Activated effector memory CD4-positive, alpha-beta T cell treated with Interleukin-2 at 50 U/mL for 16 hours (primary cell): Measurements from ENCODE around the gene TRIO.

Experiments used
- DNase-seq: peaks from one replicate; pipeline ENCODE4 v3.0.0-alpha.2; 2020

The TRIO gene

DNA sequence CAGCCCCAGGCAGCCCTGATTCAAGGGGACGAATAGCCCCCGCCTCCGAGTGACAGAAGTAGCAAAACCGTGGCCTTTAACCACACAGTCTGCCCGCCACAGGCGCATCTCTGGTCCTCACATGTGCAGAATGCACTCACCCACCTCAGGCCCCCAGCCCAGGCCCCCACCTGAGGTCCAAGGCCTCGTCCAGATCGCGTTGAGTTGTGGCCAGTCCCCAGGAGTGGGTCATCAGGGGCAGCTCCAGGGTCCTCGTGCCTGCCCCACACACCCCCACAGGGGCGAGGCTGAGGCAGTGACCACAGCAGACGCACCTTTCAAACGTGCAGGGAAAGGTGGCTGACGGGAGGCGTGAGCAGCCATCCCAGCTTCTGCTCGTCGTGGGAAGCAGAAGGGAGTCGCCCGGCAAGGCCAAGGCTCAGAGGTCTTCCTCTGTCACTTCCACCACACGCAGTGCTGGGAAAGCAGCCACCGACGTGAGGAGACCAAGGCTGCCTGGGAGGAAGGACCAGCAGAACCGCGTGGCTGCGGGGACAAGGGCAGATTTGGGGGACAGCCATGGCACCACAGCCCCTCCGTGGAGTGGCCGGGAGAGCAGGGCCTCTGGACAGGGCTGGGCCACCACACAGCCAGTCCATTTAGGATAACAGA lies 360.7 kb downstream of the TRIO start:
- DNase-seq, result no peak

DNA sequence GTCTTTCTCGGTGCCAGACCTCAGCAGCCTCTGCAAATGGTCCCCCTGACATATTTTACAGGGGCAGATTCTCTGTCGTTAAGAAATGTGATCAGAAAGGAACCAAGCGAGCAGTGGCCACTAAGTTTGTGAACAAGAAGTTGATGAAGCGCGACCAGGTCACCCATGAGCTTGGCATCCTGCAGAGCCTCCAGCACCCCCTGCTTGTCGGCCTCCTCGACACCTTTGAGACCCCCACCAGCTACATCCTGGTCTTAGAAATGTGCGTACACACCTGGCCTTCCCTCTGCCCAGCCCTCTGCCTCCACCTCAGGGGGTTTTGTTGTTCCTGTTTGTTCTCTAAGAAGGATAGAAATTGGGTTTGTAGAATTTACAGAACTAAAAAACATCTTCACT lies 361.2 kb downstream of the TRIO start:
- no peak for DNase-seq

DNA sequence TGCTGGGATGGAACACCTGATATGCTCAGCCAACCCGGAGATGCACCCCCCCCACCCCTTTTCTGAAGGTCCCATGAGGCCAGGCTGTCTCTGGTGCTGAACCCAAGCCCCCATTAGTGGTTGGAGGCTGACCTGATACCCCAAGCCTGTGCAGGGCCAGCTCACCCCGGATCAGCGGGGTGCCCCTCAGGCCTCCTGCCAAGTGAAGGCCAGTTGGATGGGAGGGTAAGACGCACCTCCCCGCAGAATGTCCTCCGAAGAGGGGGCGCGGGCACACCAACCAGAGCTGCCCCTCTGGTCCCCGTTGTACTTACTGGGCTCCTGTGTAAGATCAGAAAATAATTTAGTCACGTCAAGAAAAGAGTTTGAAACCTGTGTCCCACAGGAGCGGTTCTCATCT lies 361.7 kb downstream of the TRIO start:
- no peak for DNase-seq

DNA sequence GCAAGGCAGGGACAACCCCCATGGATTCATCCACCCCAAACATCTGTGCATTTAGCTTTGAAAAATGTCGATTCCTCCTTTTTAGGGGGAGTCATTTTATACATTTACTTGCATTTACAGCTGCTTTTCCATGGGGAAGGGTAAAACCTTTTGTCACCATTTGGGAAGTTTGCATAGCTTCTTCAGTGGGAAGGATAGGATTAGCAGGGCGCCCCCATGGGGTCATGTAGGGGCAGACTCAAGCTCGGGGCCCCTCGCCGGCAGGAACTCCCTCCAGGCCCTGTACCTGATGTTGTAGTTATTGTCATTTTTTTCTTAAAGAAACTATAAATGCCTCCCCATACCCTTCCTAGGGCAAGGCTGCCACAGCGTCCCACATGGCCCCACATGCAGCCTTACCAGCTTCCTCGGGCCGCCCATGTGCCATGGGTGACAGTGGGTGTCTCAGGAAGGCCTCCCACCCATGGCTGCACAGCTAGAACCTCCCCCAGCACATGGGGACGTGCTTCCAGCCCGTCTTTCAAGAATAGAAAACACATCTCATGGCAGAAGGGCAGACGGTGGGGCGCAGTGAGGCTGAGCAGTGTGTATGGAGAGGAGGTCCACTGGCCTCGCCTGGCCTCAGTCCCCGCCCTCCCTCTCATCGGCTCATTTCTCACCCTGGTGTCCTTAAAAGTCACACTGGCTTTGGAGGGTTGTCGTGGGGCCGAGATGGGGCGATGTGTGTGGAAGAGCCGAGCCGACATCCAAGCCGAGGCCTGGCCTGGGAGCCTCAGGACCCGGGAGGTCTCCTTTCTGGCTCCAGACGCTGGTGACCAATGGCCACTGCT lies 362.4 kb downstream of the TRIO start:
- DNase-seq, result no peak

DNA sequence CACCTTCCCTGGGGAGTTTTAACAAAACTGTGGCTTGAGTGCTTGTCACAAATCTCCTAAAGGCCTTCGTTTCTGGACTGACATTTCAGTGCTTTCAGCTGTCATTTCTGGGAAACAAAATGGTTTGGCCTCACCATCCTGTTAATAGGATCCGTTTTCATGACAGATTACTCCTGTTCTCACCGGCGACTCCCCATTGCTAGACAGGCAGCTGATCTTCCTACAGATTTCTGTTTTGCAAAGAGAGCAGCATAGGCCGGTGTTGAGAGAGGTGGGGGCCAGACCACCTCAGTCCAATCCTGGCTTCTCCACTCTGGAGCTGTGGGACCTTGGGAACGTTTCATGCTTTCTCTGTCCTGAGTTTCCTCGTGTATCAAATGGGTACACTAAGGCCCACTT lies 363.0 kb downstream of the TRIO start:
- no peak for DNase-seq

DNA sequence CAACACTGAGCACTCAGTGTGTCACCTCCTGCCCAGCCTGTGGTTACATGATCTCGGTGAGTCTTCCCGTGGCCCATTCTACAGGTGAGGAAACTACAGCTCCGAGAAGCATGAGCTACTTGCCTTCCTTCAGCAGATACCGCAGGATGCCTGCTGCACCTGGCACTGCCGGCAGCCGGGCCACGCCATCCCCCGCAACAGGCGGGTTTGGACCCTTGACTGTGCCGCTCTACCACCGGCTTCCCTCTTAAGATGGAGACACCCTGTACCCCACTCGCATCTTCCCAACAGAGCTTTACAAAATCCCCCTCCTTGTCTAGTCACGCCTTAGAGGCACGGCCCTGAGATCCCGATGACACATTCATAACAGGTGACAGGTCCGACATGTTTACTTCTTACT lies 363.5 kb downstream of the TRIO start:
- DNase-seq, result no peak

DNA sequence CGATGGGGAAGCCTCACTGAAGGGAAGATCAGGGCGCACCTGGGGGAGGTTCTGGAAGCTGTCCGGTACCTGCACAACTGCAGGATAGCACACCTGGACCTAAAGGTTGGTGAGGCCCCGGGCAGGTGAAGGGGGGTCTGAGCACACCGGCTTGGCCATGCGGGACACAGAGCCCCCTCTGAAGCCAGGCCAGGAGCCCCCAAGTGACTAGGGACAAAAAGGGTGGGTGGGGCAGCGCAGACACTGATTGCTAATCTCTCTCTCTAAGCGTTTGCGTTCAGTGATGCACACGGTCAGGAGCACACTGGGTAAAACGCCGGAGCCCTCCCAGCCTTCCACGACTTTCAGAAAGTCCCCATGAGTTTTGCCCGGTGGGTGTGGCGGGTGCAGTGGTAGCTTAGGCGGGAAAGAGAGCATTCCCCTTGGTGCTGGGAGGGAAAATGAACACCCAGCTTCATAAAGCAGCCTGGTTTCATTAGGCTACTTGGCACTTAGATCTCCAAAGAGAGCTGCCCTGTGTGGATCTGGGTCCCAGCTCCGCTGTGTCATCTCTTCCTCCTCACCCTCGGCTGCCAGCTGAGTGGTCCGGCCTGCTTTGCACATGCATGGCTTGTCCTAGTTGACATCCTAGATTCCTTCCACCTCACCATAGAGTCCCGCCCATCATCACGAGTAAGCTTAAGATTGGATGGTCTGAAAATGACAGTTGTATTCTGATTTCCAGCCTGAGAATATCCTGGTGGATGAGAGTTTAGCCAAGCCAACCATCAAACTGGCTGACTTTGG lies 364.2 kb downstream of the TRIO start:
- DNase-seq, result no peak

DNA sequence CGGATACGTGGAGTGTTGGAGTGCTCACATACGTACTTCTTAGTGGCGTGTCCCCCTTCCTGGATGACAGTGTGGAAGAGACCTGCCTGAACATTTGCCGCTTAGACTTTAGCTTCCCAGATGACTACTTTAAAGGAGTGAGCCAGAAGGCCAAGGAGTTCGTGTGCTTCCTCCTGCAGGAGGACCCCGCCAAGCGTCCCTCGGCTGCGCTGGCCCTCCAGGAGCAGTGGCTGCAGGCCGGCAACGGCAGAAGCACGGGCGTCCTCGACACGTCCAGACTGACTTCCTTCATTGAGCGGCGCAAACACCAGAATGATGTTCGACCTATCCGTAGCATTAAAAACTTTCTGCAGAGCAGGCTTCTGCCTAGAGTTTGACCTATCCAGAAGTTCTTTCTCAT lies 364.9 kb downstream of the TRIO start:
- DNase-seq, result no peak

DNA sequence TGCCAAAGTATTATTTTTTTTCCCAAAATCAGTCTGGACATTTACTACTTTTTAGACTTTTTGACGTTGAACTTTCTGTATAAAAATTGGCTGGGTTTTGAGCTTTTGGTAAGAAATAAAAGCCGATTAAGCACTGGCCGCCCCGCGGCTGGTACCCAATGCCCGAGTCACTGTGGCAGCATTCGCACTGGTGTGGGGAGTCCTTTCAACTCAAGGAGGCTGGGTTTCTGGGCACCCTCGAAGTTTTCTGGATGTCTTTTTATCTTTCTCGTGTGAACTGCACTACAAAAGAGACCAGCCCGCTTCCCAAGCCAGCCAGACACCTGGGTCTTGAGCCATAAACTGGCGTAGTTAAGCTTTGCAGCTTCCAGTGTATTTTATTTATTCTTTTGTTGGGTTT lies 366.4 kb downstream of the TRIO start:
- no peak for DNase-seq

DNA sequence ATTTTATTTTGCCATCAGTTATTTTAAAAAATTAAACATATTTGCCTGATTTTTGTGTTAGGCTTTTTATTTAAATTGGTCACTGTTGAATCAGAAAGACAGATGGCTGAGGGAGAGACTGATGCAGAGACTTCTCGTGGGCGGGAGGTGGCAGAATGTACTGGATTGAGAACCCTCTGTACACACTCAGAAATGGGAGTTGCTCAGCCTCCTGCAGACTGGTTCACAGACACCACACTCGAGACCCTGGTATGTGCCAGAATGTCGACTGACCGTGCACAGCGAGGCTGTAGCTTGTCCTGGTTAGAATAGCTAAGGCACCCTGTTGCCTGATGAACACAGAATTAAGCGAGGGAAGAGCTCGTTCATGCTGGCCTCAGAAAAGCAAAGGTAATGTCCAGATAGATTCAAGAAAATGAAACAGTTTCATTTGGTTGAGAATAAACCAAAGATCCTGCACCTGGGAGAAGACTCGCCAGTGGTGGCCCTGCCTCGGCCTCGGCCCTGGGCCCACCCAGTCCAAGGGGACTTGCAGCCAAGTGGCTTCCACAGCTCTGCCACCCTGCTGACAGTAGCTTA lies 367.1 kb downstream of the TRIO start:
- no peak for DNase-seq

DNA sequence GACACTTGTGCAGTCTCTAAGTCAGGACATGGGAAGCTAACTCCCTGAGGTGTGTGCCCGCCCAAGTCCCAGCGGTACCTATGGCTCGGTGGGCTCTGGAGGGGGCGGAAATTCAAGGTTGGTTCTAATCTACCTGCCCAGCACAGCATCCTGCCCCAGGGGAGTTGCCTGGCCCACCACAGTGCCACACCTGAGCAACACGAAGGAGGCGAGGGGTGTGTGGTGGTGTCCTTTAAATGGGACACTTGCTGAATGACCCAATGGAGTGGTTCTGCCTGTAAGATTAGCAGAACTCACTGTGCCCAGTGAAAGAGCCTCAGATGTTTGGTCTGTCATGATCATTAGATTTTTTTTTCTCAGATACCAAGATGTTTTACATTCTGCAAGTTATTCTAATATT lies 367.7 kb downstream of the TRIO start:
- no peak for DNase-seq

DNA sequence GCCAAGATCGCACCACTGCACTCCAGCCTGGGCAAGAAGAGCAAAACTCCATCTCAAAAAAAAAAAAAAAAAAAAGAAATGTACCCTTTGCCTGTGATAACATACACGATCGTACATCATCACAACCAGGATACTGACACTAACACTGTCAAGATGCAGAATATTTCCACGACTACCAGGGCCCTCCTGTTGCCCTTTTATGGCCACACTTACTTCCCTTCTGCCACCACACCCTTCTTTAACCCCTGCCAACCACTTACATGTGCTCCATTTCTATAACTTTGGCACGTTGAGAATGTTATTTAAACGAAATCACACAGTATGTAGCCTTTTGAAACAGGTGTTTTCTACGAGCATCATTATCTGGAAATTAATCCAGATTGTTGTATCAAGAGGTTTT lies 369.4 kb downstream of the TRIO start:
- DNase-seq, result no peak

DNA sequence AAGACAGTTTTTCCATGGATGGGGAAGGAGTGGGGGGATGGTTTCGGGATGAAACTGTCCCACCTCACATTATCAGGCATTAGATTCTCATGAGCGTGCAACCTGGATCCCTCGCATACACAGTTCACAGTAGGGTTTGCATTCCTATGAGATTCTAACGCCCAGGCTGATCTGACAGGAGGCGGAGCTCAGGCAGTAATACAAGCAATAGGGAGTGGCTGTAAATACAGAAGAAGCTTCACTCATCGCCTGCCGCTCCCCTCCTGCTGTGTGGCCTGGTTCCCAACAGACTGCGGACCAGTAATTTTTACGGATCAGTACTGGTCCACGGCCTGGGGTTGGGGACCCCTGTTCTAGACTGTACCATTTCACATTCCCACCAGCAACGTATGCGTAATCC lies 370.1 kb downstream of the TRIO start:
- DNase-seq, result no peak

DNA sequence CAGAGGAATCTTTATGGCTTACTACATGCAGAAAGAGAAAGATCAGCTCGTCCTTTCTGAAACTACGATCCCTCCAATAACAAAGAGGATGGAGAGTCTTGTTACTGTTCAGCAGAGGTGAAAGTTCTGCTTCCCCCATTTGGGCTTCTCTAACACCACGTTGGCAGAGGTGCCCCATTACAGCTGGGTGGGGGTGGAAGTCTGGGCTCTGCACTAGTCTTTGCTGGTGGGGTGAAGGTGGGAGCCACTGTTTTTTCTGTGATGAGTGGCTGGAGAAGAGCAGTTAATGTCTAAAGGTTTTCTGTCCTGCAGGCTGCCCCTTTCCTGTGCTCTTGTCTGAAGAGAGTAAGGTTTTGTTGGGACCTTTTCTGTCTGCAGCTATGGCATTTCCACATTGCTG lies 373.8 kb downstream of the TRIO start:
- no peak for DNase-seq

DNA sequence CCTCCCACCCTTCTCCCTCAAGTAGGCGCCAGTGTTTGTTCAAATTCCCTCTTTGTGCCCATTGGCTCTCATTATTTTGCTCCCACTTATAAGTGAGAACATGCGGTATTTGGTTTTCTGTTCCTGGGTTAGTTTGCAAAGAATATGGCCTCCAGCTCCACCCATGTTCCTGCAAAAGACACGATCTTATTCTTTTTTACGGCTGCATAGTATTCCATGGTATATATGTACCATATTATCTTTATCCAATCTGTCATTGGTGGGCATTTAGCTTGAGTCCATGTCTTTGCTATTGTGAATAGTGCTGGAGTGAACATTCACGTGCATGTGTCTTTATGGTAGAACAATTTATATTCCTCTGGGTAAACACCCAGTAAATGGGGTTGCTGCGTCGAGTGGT lies 375.5 kb downstream of the TRIO start:
- no peak for DNase-seq

DNA sequence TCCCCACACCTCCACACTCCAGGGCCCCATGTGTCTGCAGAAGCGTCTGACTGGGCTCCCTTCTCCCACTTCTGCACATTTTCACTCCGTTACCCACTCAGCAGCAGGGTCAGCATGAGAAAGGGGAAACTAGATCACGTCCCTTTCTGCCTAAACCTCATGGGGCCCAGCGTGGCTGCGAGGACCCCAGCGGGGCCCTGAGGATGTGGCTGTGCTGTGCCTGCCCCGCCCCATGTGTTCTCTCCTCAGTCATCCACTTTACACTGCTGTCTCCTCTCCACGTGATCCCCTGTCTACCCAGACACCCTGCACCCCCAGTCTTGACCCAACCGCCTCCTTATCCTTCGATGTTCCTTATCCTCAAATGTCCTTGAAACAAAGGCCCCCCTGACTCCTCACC lies 378.6 kb downstream of the TRIO start:
- no peak for DNase-seq

DNA sequence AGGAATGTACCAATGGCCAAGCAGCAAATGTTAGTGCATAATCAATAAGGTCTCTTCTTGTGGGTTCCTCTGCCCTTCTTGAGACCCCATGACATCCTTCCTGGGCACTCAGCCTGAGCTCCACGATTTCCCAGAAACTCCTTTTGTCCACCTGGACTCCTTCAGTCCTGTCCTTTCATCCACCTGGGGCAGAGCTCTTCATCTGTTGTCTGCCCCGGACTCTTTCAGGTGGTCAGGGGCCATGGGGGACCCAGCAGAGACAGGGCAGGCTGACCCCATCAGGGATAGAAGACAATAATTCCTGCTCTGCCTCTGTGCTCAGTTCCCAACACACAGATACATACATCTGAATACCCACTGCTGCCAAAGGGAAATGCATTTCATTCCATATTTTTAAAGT lies 379.6 kb downstream of the TRIO start:
- DNase-seq, result no peak

DNA sequence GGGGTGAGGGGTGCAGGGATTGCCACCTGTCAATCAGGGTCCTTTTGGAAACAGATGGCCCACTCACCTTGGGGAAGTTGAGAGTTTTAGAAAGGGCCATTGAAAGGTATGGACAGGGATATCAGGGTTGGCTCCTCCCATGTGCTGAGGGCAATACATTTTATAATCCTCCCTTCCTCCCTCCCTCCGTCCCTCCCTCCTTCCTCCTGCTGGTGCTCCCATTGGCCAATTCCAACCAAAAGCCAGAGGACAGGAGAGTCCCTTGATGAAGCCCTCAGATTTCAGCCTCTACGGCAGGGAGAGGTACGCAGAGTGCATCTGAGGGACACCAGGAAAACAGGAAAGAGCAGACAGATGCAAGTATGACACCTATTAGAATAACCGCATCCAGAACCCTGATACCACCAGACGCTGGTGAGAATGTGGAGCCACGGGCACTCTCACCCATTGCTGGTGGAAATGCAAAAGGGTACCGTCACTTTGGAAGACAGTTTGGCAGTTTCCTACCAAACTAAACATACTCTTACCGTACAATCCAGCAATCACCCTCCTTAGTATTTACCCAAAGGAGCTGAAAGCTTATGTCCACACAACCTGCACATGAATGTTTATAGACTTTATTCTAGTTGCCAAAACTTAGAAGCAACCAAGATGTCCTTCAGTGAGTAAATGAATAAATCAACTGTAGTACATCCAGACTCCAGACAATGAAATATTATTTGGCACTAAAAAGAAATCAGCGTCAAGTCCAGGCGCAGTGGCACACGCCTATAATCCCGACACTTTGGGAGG lies 380.3 kb downstream of the TRIO start:
- DNase-seq, result no peak

DNA sequence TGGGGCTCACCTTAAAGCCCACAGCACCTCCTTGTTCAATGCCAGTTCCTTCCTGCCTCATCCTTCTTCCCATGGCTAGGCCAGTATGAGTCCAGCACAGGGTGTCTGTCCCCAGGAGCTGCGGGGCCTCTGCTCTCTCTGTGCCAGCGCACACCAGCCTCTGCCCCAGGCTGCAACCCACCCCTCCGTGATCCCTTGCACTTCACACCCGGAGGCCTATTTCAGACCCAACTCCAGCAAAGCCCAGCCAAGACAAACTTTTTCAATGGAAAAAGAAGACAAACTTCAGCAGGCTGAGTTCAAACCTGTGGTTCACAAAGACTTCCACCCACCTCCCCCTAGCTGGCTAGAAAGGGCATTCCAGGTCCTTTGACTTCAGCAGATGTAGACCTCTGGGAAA lies 382.3 kb downstream of the TRIO start:
- no peak for DNase-seq

DNA sequence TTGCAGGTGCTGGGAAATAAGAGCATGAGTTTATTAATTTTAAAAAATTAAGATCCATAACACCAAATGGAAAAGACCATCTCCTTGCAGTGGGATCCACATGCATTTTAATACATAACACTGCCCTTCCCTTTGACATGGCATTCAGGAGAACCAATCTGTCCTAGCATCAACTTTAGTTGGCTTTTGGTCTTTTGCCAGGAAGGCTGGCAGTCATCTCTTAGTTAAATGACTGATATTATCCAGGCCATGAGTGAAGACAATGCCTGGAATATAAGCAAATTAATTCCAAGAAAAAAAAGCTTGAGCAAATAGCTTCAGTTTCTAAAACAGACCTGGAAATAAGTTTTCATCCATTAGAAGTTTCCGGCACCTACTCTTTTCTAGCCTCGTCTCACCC lies 383.4 kb downstream of the TRIO start:
- DNase-seq, result no peak

DNA sequence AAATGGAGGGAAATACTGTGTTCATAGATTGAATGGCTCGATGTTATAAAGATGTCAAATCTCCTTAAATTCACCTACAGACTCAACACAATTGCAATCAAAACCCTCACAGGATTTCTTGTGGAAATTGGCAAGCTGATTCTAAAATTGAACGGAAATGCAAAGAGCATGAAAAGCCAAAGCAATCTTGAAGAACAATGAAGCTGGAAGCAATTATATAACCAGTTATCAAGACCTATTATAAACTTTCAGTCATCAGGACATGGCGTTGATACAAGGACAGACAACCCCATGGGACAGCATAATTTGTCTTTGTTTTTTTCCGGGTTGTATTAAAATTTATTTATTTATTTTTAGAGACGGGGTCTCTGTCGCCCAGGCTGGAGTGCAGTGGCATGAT lies 385.0 kb downstream of the TRIO start:
- DNase-seq, result no peak

DNA sequence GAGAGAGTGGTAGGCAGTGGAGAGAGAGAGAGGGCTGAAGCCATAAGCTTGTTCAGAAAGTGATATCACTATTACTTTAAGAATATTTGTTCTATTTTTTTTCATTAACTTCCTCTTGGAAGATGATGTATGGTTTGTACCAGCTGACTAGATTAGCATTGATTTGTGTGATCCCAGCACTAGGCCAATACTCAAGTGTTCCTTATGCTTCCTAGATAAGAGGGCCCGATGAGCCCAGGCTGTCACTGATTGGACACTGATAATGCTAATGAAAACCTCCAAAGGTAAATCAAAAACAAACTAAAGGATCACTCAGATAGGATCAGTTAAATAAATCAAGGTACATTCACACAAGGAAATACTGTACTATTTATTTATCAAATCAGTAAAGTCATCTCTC lies 385.8 kb downstream of the TRIO start:
- no peak for DNase-seq

DNA sequence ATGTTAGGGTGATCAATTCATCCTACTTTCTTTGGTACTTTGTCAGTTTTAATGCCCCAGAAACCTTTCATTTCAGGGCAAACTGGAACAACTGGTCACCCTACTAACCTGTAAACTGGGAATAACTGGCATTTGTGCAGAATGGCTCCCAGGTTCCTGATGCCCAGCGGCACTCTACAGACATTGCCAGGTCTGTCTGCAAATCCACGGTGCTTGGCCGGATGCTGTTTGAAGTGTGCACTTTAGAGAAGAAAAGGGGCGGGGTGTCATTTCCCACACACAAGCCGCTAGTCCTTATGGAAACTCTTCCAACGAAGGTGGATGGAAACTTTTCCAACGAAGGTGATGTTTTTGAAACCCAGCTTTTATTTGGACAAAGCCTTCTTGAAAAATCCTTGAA lies 388.5 kb downstream of the TRIO start:
- no peak for DNase-seq
